ENCODE measurements around the gene TRIO.

The TRIO gene

GRCh38 chr5:14193496-14193895 is 50.4 kb downstream of the TRIO start:
- Histone ChIP-seq H3K4me3 (ENCODE audit: low read depth, low read length) (no peak overlapping the region), H3K9me3 (ENCODE audit: control insufficient read depth, insufficient read depth, low read depth, low read length) (no peaks in the 10 kb centered on the region), H3K27ac (ENCODE audit: extremely low read depth, low read depth, low read length) (no peak overlapping the region), H3K4me1 (ENCODE audit: control insufficient read depth, insufficient read depth, low read length) (peaks cover 63% of the 10 kb centered on the region), H3K36me3 (ENCODE audit: control insufficient read depth in 2 of 2, insufficient read depth in 1 of 2, low read length in 2 of 2) (no peaks in the 10 kb centered on the region)
- TF ChIP-seq ZNF701 (tag by site-specific recombination; IDR thresholded peaks at IDR 0.05) (no peak), GLI4 (tag by site-specific recombination; IDR thresholded peaks at IDR 0.05) (no peak), ZNF664 (tag by site-specific recombination; IDR thresholded peaks at IDR 0.05) (peak; percentile 53; the same call in 1 of the 2 replicates), ZFP41 (tag by site-specific recombination; IDR thresholded peaks at IDR 0.05; ENCODE audit: borderline replicate concordance) (no peak), ZNF48 (tag by site-specific recombination; IDR thresholded peaks at IDR 0.05) (no peak), ZNF513 (tag by site-specific recombination; IDR thresholded peaks at IDR 0.05) (peak; percentile 49; the same call in 1 of the 2 replicates), ZNF146 (tag by site-specific recombination; IDR thresholded peaks at IDR 0.05) (no peak), ZNF184 (tag by site-specific recombination; IDR thresholded peaks at IDR 0.05) (no peak)
- ChIA-PET CTCF (interaction anchor here (0.7 to 1.0 kb wide), 4 partner anchors 11 to 76 kb away, joined by 3 to 4 read pairs (median 3); no protein-coding TSS in a partner anchor), POLR2A (no interaction called here)

- TF ChIP-seq ZBTB8A (tag by site-specific recombination; IDR thresholded peaks at IDR 0.05) = no peak
- no peak for TF ChIP-seq ZNF324 (tag by site-specific recombination; IDR thresholded peaks at IDR 0.05)
- no peak for TF ChIP-seq ZNF362 (tag by site-specific recombination; IDR thresholded peaks at IDR 0.05)
- TF ChIP-seq ZNF830 (tag by site-specific recombination; IDR thresholded peaks at IDR 0.05; ENCODE audit: low read depth) = no peak
- no peak for TF ChIP-seq ZNF416 (tag by site-specific recombination; IDR thresholded peaks at IDR 0.05)
- TF ChIP-seq ZNF157 (tag by site-specific recombination; IDR thresholded peaks at IDR 0.05) = no peak
- TF ChIP-seq ZNF112 (tag by site-specific recombination; IDR thresholded peaks at IDR 0.05) = no peak
- TF ChIP-seq ZNF837 (tag by site-specific recombination; IDR thresholded peaks at IDR 0.05) = no peak
- no peak for TF ChIP-seq KLF1 (tag by site-specific recombination; IDR thresholded peaks at IDR 0.05)
- CTCF ChIA-PET = interaction anchor here (0.6 to 0.7 kb wide), 2 partner anchors 10 to 38 kb away, joined by 3 to 6 read pairs; no protein-coding TSS in a partner anchor
- POLR2A ChIA-PET = interaction anchor here (0.6 to 0.7 kb wide), 2 partner anchors 21 to 160 kb away, joined by 5 to 6 read pairs; no protein-coding TSS in a partner anchor
- Histone ChIP-seq H3K27ac (ENCODE audit: extremely low read depth, low read depth, low read length) (no peak overlapping the region), H3K4me3 (ENCODE audit: low read depth, low read length) (no peak overlapping the region), H3K4me1 (ENCODE audit: control insufficient read depth, insufficient read depth, low read length) (peaks cover 54% of the 10 kb centered on the region), H3K36me3 (ENCODE audit: control insufficient read depth in 2 of 2, insufficient read depth in 1 of 2, low read length in 2 of 2) (no peaks in the 10 kb centered on the region), H3K9me3 (ENCODE audit: control insufficient read depth, insufficient read depth, low read depth, low read length) (no peaks in the 10 kb centered on the region)
These were observed 52.4 kb downstream of the TRIO start for GRCh38 chr5:14195588-14195987.

- no peak overlapping the region for H3K4me3 ChIP-seq (ENCODE audit: low read depth, low read length)
- peaks cover 54% of the 10 kb centered on the region for H3K4me1 ChIP-seq (ENCODE audit: control insufficient read depth, insufficient read depth, low read length)
- ChIA-PET POLR2A (interaction anchor here (1.4 kb wide), 1 partner anchor 11 kb away, joined by 3 read pairs; no protein-coding TSS in a partner anchor), CTCF (interaction anchor here (0.6 to 1.1 kb wide), 5 partner anchors 13 to 462 kb away, joined by 3 to 5 read pairs (median 3); no protein-coding TSS in a partner anchor)
- H3K27ac ChIP-seq (ENCODE audit: extremely low read depth, low read depth, low read length) = no peak overlapping the region
- H3K36me3 ChIP-seq (ENCODE audit: control insufficient read depth in 2 of 2, insufficient read depth in 1 of 2, low read length in 2 of 2) = no peaks in the 10 kb centered on the region
- no peaks in the 10 kb centered on the region for H3K9me3 ChIP-seq (ENCODE audit: control insufficient read depth, insufficient read depth, low read depth, low read length)
- TF ChIP-seq SP7 (tag by site-specific recombination; IDR thresholded peaks at IDR 0.05) (peak; percentile 41; the same call in 1 of the 2 replicates), ZNF544 (tag by site-specific recombination; IDR thresholded peaks at IDR 0.05) (no peak), ZNF843 (tag by site-specific recombination; IDR thresholded peaks at IDR 0.05) (0 out of 2 replicates have a peak, but pooled peaks have one; percentile 12), TRIM28 (IDR thresholded peaks at IDR 0.05; ENCODE audit: borderline replicate concordance, low read length) (no peak), ZNF274 (IDR thresholded peaks at IDR 0.05; ENCODE audit: low read length) (no peak), ZNF274 (tag by site-specific recombination; IDR thresholded peaks at IDR 0.05; ENCODE audit: borderline replicate concordance) (no peak), ZBTB17 (tag by site-specific recombination; IDR thresholded peaks at IDR 0.05) (peak; percentile 90), ZIC2 (tag by site-specific recombination; IDR thresholded peaks at IDR 0.05) (peak; percentile 97), ZBTB8A (tag by site-specific recombination; IDR thresholded peaks at IDR 0.05) (0 out of 2 replicates have a peak, but pooled peaks have one; percentile 21), IKZF3 (tag by site-specific recombination; IDR thresholded peaks at IDR 0.05) (peak; percentile 9; the same call in 1 of the 2 replicates), OSR2 (tag by site-specific recombination; IDR thresholded peaks at IDR 0.05) (peak; percentile 82), GLIS1 (tag by site-specific recombination; IDR thresholded peaks at IDR 0.05) (peak; percentile 57; the same call in 1 of the 2 replicates), ZNF529 (tag by site-specific recombination; IDR thresholded peaks at IDR 0.05; ENCODE audit: insufficient replicate concordance) (no peak), ZNF341 (tag by site-specific recombination; IDR thresholded peaks at IDR 0.05; ENCODE audit: low read depth) (no peak), SALL2 (tag by site-specific recombination; IDR thresholded peaks at IDR 0.05; ENCODE audit: borderline replicate concordance) (no peak), WT1 (tag by site-specific recombination; IDR thresholded peaks at IDR 0.05) (peak; percentile 80), ZNF423 (tag by site-specific recombination; IDR thresholded peaks at IDR 0.05) (peak; percentile 71; the same call in 1 of the 2 replicates)
These were observed 53.9 kb downstream of the TRIO start for GRCh38 chr5:14197056-14197455.
